GM19351 (cell line): ENCODE results near the gene MAGEA8.
"Not testable (repeated sequence)": the region's sequence is repeated elsewhere in the genome, so short reads cannot be mapped to it uniquely, and the experiment has no call there.

Source experiments
- ATAC-seq: cut with Tn5 transposase; IDR thresholded peaks from one replicate; pipeline ENCODE4 v1.9.1; 2021; ENCODE audit warnings: mild to moderate bottlenecking, moderate library complexity; ENCODE audit not compliant: unreplicated experiment

MAGEA8 gene

DNA sequence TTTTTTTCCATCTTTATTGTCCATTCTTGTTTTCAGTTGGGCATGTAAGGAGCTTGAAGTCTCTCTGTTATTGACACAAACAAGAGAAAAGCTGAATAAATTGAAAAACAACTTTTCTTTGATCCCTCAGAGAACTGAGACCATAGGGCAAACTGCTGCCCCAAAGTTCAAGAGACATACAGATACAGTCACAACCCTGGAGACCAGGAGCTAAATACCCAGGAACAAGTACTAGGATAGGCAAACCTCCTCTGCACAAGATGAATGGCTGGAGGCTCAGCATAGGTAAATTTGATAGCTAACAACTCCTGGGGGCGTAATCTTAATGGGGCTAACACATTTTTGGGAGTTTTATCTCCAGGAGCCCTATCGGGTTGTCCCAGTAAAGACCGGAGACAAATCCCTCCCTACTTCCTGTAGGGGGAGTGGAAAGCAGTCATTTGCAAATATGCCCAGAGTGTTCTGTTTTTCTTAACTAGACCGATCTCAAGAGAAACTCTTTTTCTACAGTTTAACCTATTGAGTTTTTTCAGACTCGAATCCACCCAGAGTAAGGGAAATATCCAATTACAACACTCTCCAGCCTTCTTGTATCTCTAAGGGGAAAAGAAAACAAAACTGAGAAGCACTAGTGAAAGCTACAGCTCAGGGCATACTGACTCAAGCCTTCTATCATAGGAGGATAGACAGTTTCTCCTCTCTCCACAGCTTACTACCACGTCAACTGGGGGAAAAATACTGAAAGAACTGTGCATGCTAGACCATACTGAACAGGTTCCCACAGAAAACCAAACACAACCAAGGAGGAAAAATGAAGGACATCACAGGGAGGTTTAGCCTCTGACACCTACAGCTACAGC, 23.1 kb downstream of the MAGEA8 start:
- ATAC-seq, result peak; percentile 69

DNA sequence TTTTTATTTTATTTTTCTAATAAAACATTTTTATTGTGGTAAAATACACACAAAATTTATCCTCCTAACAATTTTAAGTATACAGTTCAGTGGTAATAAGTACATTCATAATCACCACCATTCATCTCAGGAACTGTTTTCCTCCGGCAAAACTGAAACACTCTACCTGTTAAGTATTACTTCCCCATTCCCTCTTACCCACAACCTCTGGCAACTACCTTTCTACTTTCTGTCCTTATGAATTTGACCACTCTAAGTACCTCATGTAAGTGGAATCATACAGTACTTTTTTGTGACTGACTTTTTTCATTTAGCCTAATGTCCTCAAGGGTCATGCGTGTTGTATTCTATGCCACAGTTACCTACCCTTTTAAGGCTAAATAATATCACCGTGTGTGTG, 27.3 kb downstream of the MAGEA8 start:
- peak; percentile 63 for ATAC-seq

DNA sequence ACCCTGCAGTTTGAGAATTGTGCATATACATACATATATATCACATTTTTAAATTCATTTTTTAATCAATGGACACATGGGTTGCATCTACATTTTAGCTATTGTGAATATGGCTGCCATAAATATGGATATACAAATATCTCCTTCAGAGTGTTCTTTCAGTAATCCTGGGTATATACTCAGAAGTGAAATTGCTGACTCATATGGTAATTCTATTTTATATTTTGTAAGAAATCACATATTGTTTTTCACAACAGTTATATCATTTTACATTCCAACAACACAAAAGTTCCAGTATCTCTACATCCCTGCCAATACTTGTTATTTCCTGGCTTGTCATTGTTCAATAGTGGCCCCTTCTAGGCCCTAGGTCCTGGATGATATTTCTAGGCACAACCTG, 27.7 kb downstream of the MAGEA8 start:
- no peak for ATAC-seq

- ATAC-seq, result no peak
These were observed 28.6 kb downstream of the MAGEA8 start for GRCh38 chrX:149909324-149910177.

GRCh38 chrX:149910178-149910695, 29.3 kb downstream of the MAGEA8 start:
- ATAC-seq, result no peak

- ATAC-seq, result peak; percentile 84
These were observed 35.9 kb downstream of the MAGEA8 start for GRCh38 chrX:149916745-149917392.

DNA sequence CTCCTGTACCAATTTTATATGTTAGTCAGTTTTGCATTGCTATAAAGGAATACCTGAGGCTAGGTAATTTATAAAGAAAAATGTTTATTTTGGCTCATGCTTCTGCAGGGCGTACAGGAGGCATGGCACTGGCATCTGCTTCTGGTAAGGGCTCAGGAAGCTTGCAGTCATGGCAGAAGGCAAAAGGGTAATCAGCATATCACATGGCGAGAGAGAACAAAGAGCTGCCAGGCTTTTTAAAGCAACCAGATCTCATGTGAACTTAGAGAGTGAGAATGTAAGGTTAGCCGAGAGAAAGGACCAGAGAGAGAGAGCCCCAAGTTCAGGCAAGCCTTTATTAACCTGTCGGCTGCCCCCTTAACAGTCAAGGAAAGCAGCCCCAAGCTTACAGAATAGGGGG, 42.9 kb downstream of the MAGEA8 start:
- not testable (repeated sequence) for ATAC-seq

DNA sequence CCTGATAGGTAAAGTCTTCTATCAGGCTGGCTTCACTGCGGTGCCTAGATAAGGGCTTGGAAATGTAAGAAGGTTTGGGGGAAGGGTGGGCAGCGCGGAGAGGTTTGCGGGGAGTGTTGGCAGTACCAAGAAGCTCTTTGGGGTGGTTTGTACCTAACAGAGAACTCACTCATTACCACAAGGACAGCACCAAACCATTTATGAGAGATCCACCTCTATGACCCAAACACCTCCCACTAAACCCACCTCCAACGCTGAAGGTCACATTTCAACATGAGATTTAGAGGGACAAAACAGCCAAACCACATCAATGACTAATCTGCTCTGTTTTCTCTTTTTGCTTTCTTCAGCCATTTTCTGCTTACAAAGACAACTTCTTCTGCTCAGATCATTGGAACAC, 43.5 kb downstream of the MAGEA8 start:
- not testable (repeated sequence) for ATAC-seq

GRCh38 chrX:149927245-149927963, 46.4 kb downstream of the MAGEA8 start:
- ATAC-seq, result peak; percentile 37

GRCh38 chrX:149927964-149928258, 46.9 kb downstream of the MAGEA8 start:
- peak; percentile 45 for ATAC-seq

DNA sequence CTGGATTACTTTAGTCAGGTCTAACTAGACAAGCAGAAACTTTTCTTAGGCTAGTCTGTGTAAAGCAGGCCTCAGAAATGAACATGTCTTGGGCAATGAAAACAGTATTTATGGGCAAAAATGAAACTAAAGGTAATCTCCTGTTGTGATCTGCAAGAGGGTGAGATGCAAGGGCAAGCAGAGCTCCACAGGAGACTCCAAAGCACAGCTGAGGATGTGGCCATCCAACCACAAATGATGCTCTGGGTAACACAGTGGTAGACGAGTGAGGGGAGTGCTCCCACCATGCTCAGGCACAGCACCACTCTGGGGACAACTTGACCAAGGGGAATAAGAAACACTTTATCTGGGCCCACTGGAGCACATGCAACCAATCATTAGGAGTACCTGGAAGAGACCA, 47.7 kb downstream of the MAGEA8 start:
- not testable (repeated sequence) for ATAC-seq

GRCh38 chrX:149929400-149929799, 48.4 kb downstream of the MAGEA8 start, which contains the start of gene HSFX4:
TSS of gene HSFX4 (plus strand) at chrX:149929573. CDS start at chrX:149929645, 72 bp downstream.
- not testable (repeated sequence) for ATAC-seq

DNA sequence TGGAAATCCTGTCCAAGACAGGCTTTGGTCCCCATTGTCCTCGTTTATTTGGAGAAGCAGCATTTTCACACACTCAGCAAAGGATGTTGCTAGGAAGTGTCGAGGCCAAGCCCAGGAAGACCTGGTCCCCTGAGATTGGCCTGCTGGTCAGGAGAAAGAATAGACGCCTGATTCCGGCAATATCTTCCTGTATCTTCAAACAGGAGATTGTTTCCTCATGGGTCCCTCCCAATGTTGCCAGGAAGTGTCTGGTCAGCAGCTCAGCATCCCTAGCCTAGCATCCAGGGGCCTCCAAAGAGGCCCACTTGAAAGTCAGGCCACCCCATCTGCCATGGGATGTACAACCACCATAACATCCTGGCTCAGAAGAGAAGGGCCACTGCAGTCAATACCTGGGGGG, 50.4 kb downstream of the MAGEA8 start:
- not testable (repeated sequence) for ATAC-seq

GRCh38 chrX:149932150-149932549, 51.2 kb downstream of the MAGEA8 start:
- not testable (repeated sequence) for ATAC-seq

DNA sequence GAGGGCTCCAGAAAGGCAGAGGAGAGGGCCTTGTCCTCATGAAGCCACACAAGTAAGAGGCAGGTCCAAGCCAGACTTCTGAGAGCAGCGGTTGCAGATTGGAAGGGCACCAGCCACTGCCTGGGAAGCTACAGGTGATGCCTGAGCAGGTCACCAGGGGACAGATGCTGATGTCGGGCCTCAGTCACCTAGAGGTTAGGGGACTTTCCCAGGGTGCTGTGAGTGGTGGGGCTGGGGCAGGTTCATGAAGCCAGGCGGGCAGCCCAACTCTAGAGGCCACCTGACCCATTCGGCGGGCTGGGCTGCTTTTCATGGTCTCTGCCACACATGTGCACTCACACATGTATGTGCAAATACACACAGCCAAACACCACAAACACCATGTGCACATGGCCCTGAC, 52.0 kb downstream of the MAGEA8 start:
- ATAC-seq, result not testable (repeated sequence)

DNA sequence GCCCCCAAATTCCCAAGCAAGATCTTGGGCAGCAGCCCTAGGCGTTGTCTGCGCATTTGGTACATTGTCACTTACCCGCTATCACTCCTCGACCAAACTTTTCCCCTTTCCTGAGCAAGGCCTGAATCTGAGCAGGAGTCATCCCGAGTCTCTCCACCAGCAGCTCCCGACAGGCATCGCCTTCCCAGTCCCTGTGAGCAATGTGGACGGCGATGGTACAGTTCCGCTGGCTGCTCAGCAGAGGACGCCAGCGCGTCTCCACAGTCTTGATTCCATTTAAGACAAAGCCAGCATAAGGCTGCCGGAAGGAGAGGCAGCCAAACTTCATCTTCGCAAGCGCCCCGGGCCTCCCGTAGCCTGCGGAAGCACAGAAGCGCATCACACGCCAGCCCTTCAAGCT, 52.6 kb downstream of the MAGEA8 start:
- ATAC-seq, result not testable (repeated sequence)
